H1 (cell line): ENCODE data around the gene SPPL3. TPM values are rescaled to one million over a fixed set of nuclear protein-coding genes. Genes with fewer than 3 reads are reported as not detected.

Experiments used
- CTCF ChIA-PET: fragments of 300-600 bp; sonication (Branson Sonifier 250); formaldehyde crosslinking; loops from one replicate; lab custom pipeline; 2021; ENCODE audit not compliant: partially characterized antibody; lab: Charles Lee
- POLR2A ChIA-PET: fragments of 300-600 bp; sonication (Branson Sonifier 250); formaldehyde crosslinking; loops from one replicate; lab custom pipeline; 2021; ENCODE audit warnings: inconsistent platforms; ENCODE audit not compliant: partially characterized antibody; lab: Charles Lee
- DNase-seq, 2 experiments: peaks; one replicate each; pipeline versions ENCODE4 v3.0.0 to v3.0.0-alpha.2; 2010 to 2022; ENCODE audit warnings: low spot score in 2 of 2, low read depth in 1 of 2, mixed read lengths in 1 of 2
- FAIRE-seq: peaks from 2 replicates; lab custom pipeline; 2011; peaks lifted over from hg19 to GRCh38; lab: Jason Lieb, UNC
- H2AFZ ChIP-seq: 2 replicates; pipeline ENCODE4 v1.8.1; 2012; ENCODE audit warnings: low read length, inconsistent platforms
- H2AK5ac ChIP-seq: 2 replicates; pipeline ENCODE4 v1.6.1; 2013; ENCODE audit warnings: low read depth, low read length
- H2BK120ac ChIP-seq: replicated peaks from 2 replicates; pipeline ENCODE3; 2013; ENCODE audit warnings: low read depth, low read length, inconsistent platforms
- H2BK12ac ChIP-seq: 2 replicates; pipeline ENCODE4 v1.6.1; 2013; ENCODE audit warnings: low read depth, low read length
- H2BK15ac ChIP-seq: 2 replicates; pipeline ENCODE4 v1.6.1; 2013; ENCODE audit warnings: low read length
- H2BK20ac ChIP-seq: 2 replicates; pipeline ENCODE4 v1.6.1; 2013; ENCODE audit warnings: low read length
- H2BK5ac ChIP-seq: 2 replicates; pipeline ENCODE4 v1.6.1; 2013; ENCODE audit warnings: low read depth, low read length
- H3K14ac ChIP-seq: 2 replicates; pipeline ENCODE4 v1.6.1; 2013; ENCODE audit warnings: inconsistent platforms; ENCODE audit not compliant: insufficient read length
- H3K18ac ChIP-seq: 2 replicates; pipeline ENCODE4 v1.6.1; 2013; ENCODE audit warnings: low read length; ENCODE audit errors: extremely low read depth
- H3K23ac ChIP-seq: 2 replicates; pipeline ENCODE4 v1.6.1; 2013; ENCODE audit warnings: inconsistent platforms; ENCODE audit not compliant: insufficient read length
- H3K23me2 ChIP-seq: 2 replicates; pipeline ENCODE4 v1.6.1; 2013; ENCODE audit warnings: low read depth, low read length
- H3K27ac ChIP-seq: 2 replicates; pipeline ENCODE4 v1.6.1; 2011; ENCODE audit warnings: low read depth, low read length, inconsistent platforms
- H3K27me3 ChIP-seq, 4 experiments: replicated peaks in 1 of 4; 1 replicate in 1 of 4; 2 replicates in 3 of 4; pipeline versions ENCODE4 v1.6.1 to v1.8.1; 2011 to 2013; ENCODE audit warnings: low read length in 3 of 4, mild to moderate bottlenecking in 3 of 4, inconsistent platforms in 2 of 4, mixed read lengths in 2 of 4, moderate library complexity in 1 of 4; ENCODE audit not compliant: control insufficient read depth in 3 of 4, insufficient read depth in 3 of 4; ENCODE audit errors: extremely low read depth in 1 of 4
- H3K36me3 ChIP-seq, 4 experiments: 2 replicates each; pipeline versions ENCODE4 v1.6.1 to v1.8.1; 2011 to 2013; ENCODE audit warnings: mild to moderate bottlenecking in 4 of 4, low read length in 3 of 4, moderate library complexity in 2 of 4, control low read depth in 1 of 4, inconsistent platforms in 1 of 4; ENCODE audit not compliant: insufficient read depth in 4 of 4, control insufficient read depth in 2 of 4
- H3K4ac ChIP-seq: replicated peaks from 2 replicates; pipeline ENCODE3; 2013; ENCODE audit warnings: low read length, low read depth, mixed read lengths, inconsistent platforms; ENCODE audit not compliant: insufficient read length
- H3K4me1 ChIP-seq, 4 experiments: replicated peaks in 1 of 4; 1 replicate in 1 of 4; 2 replicates in 3 of 4; pipeline versions ENCODE4 v1.6.1 to v1.8.1; 2011 to 2013; ENCODE audit warnings: low read length in 3 of 4, inconsistent platforms in 2 of 4, mixed read lengths in 1 of 4; ENCODE audit not compliant: insufficient read depth in 4 of 4, control insufficient read depth in 3 of 4
- H3K4me2 ChIP-seq, 2 experiments: 2 replicates each; pipeline versions ENCODE4 v1.6.1 to v1.8.1; 2011 to 2013; ENCODE audit warnings: low read depth in 2 of 2, low read length in 2 of 2, control low read depth in 1 of 2, inconsistent platforms in 1 of 2, mild to moderate bottlenecking in 1 of 2; ENCODE audit not compliant: insufficient read depth in 1 of 2
- H3K4me3 ChIP-seq, 4 experiments: fragments of 200-600, 300-600 bp in 1 of 4; sonication (generic), shearing (Covaris generic), sonication (Bioruptor Twin) in 1 of 4; 2 replicates each; pipeline versions ENCODE4 v1.5.1 to v1.8.1; 2011 to 2016; ENCODE audit warnings: low read length in 4 of 4, low read depth in 3 of 4, control low read depth in 2 of 4, inconsistent platforms in 2 of 4, mild to moderate bottlenecking in 2 of 4, mixed read lengths in 1 of 4, moderate library complexity in 1 of 4; ENCODE audit not compliant: insufficient read depth in 2 of 4; ENCODE audit errors: extremely low read depth in 1 of 4
- H3K56ac ChIP-seq: replicated peaks from 2 replicates; pipeline ENCODE3; 2013; ENCODE audit warnings: low read depth, mild to moderate bottlenecking, mixed read lengths, low read length, inconsistent platforms; ENCODE audit not compliant: insufficient read length
- H3K79me1 ChIP-seq: 2 replicates; pipeline ENCODE4 v1.6.1; 2013; ENCODE audit warnings: low read depth, low read length, control low read depth
- H3K79me2 ChIP-seq, 2 experiments: 2 replicates each; pipeline versions ENCODE4 v1.6.1 to v1.8.1; 2012 to 2013; ENCODE audit warnings: low read length in 2 of 2, mild to moderate bottlenecking in 2 of 2, inconsistent platforms in 1 of 2; ENCODE audit not compliant: insufficient read depth in 2 of 2, control insufficient read depth in 1 of 2
- H3K9ac ChIP-seq, 4 experiments: replicated peaks in 1 of 4; 1 replicate in 1 of 4; 2 replicates in 3 of 4; pipeline versions ENCODE4 v1.6.1 to v1.8.1; 2011 to 2013; ENCODE audit warnings: low read depth in 3 of 4, low read length in 3 of 4, control low read depth in 2 of 4, mild to moderate bottlenecking in 2 of 4, moderate library complexity in 2 of 4, inconsistent platforms in 1 of 4; ENCODE audit errors: extremely low read depth in 1 of 4
- H3K9me3 ChIP-seq, 2 experiments: 2 replicates each; pipeline versions ENCODE4 v1.6.1 to v1.8.1; 2012 to 2013; ENCODE audit warnings: mild to moderate bottlenecking in 2 of 2, moderate library complexity in 2 of 2, control low read depth in 1 of 2, inconsistent platforms in 1 of 2, low read depth in 1 of 2, low read length in 1 of 2, mixed read lengths in 1 of 2; ENCODE audit not compliant: insufficient read depth in 2 of 2
- H4K20me1 ChIP-seq, 2 experiments: replicated peaks in 1 of 2; 2 replicates each; pipeline versions ENCODE3 to v1.8.1; 2011 to 2013; ENCODE audit warnings: inconsistent platforms in 2 of 2, low read length in 2 of 2, mild to moderate bottlenecking in 1 of 2; ENCODE audit not compliant: insufficient read depth in 2 of 2, control insufficient read depth in 1 of 2
- H4K5ac ChIP-seq: 2 replicates; pipeline ENCODE4 v1.6.1; 2013; ENCODE audit warnings: low read length, low read depth, mixed read lengths, inconsistent platforms; ENCODE audit not compliant: insufficient read length
- H4K8ac ChIP-seq: 2 replicates; pipeline ENCODE4 v1.8.0; 2013; ENCODE audit warnings: mild to moderate bottlenecking, moderate library complexity, low read length, inconsistent platforms; ENCODE audit not compliant: insufficient read depth; ENCODE audit errors: extremely low read depth
- H4K91ac ChIP-seq: replicated peaks from 2 replicates; pipeline ENCODE3; 2013; ENCODE audit warnings: low read length, mixed read lengths, inconsistent platforms; ENCODE audit not compliant: insufficient read length
- RAD21 ChIP-seq, 2 experiments: IDR thresholded peaks in 1 of 2; conservative IDR thresholded peaks in 1 of 2; 2 replicates each; pipeline ENCODE4 v1.6.1; 2011; ENCODE audit warnings: low read depth in 2 of 2, low read length in 2 of 2, improper control_type of control experiment in 1 of 2, inconsistent platforms in 1 of 2, mild to moderate bottlenecking in 1 of 2, moderate library complexity in 1 of 2
- RNF2 ChIP-seq: fragments of 200-900, 300-1000 bp; sonication (generic); IDR thresholded peaks from 2 replicates; pipeline ENCODE4 v1.7.1; 2016; ENCODE audit warnings: borderline replicate concordance, low read depth, mild to moderate bottlenecking, antibody characterized with exemption, low read length; ENCODE audit not compliant: poor library complexity, severe bottlenecking; ENCODE audit errors: missing control alignments
- WGBS, 2 experiments: shearing (Covaris generic) in 1 of 2; methylation state at CpG; one replicate each; pipeline versions ENCODE4 v1.1.6 to v1.1.7; 2013 to 2015; ENCODE audit warnings: low lambda C conversion rate in 2 of 2, mixed read lengths in 2 of 2, inconsistent platforms in 1 of 2, low coverage in 1 of 2, missing lambda C conversion rate in 1 of 2; ENCODE audit not compliant: insufficient replicate concordance in 2 of 2, insufficient coverage in 1 of 2, insufficient read length in 1 of 2; ENCODE audit errors: extremely low coverage in 1 of 2, missing lambda C conversion rate in 1 of 2; 5-methylcytosine and 5-hydroxymethylcytosine counted together
- polyA plus RNA-seq, 7 experiments: library from polyadenylated mRNA; depleted of rRNA in 3 of 7; stranded (reverse) in 5 of 7; unstranded in 2 of 7; fragments of >200 nt in 5 of 7; fragments of 200-250 nt in 2 of 7; gene quantifications; 1 replicate in 5 of 7; 2 replicates in 1 of 7; 4 replicates in 1 of 7; pipeline versions ENCODE4 v1.2.1 to v1.2.3, GENCODE V29; 2011 to 2013; ENCODE audit warnings: missing spikeins in 2 of 7, mixed read lengths in 2 of 7
- total RNA-seq: library from RNA; stranded (reverse); fragmentation: NEBNext Ultra II Directional; extraction: Animal tissue kit (Norgen Biotek cat#: 25700); gene quantifications from 2 replicates; pipeline ENCODE4 v1.2.1, GENCODE V29; 2021

Gene SPPL3
- total and polyA plus RNA-seq, 2 of the 8 experiments (the other 6 are each of a cell fraction or from before 2014, with no cell fraction given), result 27.3 to 48.4 TPM

DNA sequence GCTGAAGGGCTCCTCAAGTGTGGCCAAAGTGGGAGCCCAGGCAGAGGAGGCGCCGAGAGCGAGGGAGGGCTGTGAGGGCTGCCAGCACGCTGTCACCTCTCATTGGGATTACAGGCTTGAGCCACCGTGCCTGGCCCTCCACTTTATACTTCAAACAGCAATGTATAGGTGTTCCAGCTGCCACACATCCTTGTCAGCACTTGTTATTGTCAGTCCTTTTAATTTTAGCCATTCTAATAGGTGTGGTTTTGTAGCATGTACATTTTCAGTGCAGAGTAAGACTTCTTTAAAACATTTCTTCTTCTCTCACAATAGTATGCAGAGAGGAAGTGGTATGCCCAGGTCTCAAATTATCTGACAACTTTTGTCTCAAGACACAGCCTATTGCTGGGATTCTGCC, 46.6 kb upstream of the SPPL3 start:
- DNase-seq (no peak), FAIRE-seq (no peak)
- Histone ChIP-seq H3K79me2 (no peaks in the 10 kb centered on the region), H3K27ac (no peak overlapping the region), H2BK120ac (no peak overlapping the region), H3K4me3 (no peak overlapping the region), H3K14ac (no peak overlapping the region), H3K27me3 (no peaks in the 10 kb centered on the region), H2BK5ac (no peak overlapping the region), H3K18ac (no peak overlapping the region), H3K4ac (no peak overlapping the region), H3K9ac (no peak overlapping the region), H4K91ac (no peak overlapping the region), H3K36me3 (no peaks in the 10 kb centered on the region), H4K8ac (no peak overlapping the region), H2BK20ac (no peak overlapping the region), H2BK12ac (no peak overlapping the region), H3K23me2 (no peaks in the 10 kb centered on the region), H2BK15ac (no peak overlapping the region), H3K4me2 (no peak overlapping the region), H2AK5ac (no peak overlapping the region), H3K9me3 (peaks cover 2 to 5% of the 10 kb centered on the region in 2 experiments; a peak in 1 of 4 replicates), H2AFZ (no peak overlapping the region), H4K5ac (no peak overlapping the region), H3K56ac (no peak overlapping the region), H4K20me1 (no peaks in the 10 kb centered on the region), H3K4me1 (no peaks in the 10 kb centered on the region), H3K79me1 (no peaks in the 10 kb centered on the region)
- POLR2A ChIA-PET, result interaction anchor here (0.6 kb wide), 1 partner anchor 150 kb away, joined by 4 read pairs; no protein-coding TSS in a partner anchor
- 100% methylated on average over 1 of the region's 5 CpGs; no CpG with 5 or more reads in 1 of the 2 experiments for WGBS, 2 experiments
- CTCF ChIA-PET, result interaction anchor here (0.6 to 2.2 kb wide), 2 partner anchors 27 to 54 kb away, joined by 3 to 7 read pairs; partner anchors contain the start of gene HNF1A
- no peak for TF ChIP-seq RNF2
- TF ChIP-seq RAD21 (IDR thresholded peaks at IDR 0.05 in 1 of 2, conservative IDR thresholded peaks at IDR 0.05 in 1 of 2; ENCODE audit: low read depth in 2 of 2, low read length in 2 of 2), result no peak
- TF ChIP-seq, all 59 proteins: peak for 0
- H3K23ac ChIP-seq, result no peak overlapping the region
